Tibial nerve (tissue), 4 donors: ENCODE data around the gene TOR4A.

Experiments
- EP300 ChIP-seq, 2 donors: sonication (generic); formaldehyde crosslinking; IDR thresholded peaks; one replicate each; pipeline ENCODE4 v1.6.1; 2017; ENCODE audit warnings: antibody characterized with exemption in 2 of 2, mild to moderate bottlenecking in 1 of 2
- TF ChIP-seq, protein P1 (sequence below), 5 experiments: fragments of 200-600 bp in 3 of 5; fragments of 450-650 bp in 2 of 5; sonication (generic) in 3 of 5; IDR thresholded peaks; one replicate each; pipeline ENCODE4 v1.5.1; 2016 to 2019; ENCODE audit warnings: antibody characterized with exemption in 5 of 5, mild to moderate bottlenecking in 3 of 5, moderate library complexity in 2 of 5

DNA sequence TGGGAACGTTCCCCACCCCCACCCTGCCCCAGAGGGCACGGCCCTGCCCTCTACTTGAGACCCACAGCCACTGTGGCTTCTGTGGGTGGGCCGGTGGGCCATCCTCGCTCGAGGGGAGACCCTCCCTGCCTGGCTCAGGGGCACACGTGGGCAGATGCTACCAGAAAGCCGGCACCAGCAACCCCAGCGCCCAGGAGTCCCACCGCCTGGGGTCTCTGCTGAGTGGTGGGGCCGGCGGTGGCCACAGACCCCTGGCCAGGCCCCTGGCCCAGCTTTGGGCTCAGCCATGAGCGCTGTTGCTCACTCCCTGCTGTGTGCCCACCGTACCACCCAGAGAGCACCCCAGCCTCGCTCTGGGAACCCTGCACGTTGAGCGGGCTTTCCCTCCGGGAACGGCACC is 41.1 kb downstream of the TOR4A start:
- TF ChIP-seq, protein P1, sequence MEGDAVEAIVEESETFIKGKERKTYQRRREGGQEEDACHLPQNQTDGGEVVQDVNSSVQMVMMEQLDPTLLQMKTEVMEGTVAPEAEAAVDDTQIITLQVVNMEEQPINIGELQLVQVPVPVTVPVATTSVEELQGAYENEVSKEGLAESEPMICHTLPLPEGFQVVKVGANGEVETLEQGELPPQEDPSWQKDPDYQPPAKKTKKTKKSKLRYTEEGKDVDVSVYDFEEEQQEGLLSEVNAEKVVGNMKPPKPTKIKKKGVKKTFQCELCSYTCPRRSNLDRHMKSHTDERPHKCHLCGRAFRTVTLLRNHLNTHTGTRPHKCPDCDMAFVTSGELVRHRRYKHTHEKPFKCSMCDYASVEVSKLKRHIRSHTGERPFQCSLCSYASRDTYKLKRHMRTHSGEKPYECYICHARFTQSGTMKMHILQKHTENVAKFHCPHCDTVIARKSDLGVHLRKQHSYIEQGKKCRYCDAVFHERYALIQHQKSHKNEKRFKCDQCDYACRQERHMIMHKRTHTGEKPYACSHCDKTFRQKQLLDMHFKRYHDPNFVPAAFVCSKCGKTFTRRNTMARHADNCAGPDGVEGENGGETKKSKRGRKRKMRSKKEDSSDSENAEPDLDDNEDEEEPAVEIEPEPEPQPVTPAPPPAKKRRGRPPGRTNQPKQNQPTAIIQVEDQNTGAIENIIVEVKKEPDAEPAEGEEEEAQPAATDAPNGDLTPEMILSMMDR (IDR thresholded peaks at IDR 0.05), result no peak
- TF ChIP-seq EP300 (IDR thresholded peaks at IDR 0.05), result no peak
